ENCODE measurements around the gene PMM2.
"Not testable (repeated sequence)": the region's sequence is repeated elsewhere in the genome, so short reads cannot be mapped to it uniquely, and the experiment has no call there.

Gene PMM2

DNA sequence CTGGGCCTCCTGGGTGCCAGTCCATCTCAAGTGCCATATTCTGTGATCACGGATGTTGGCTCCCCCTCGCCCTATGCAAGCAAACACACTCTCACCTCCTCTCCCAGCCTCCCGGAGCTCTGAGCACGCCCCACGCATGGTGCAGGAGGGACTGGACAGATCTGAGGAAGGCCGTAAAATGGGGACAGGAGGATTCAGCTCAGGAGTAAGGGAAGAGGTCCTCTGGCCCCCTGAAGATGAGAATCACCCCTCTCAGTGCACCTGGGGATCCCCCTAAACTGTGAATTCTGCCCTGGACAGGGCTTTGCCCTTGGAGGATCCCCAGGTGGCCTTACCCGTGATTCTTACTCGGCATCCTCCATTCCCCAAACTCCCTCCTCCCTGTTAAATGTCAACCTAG, 15.8 kb upstream of the PMM2 start:
- DNase-seq (ENCODE audit: extremely low read depth in 1 of 2, low read depth in 1 of 2) = no peak

DNA sequence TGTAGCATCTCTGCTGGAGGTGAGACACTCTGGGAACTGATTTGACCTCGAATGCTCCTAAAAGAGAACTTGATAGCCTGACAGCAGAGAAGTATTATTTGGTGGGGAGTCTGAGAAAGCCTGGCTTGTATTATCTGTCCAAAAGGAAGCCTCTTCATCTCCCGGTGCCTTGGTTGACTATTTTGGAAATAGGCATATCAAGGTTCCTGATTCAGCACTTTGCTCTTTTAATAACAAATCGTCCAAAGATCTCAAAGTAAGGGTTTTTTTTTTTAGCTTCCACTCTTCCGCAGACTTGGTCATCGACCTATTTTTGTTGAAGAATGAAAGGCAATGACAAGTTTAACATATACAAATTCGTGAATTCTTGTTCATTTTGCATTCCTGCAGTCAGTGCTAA, 15.0 kb upstream of the PMM2 start:
- no peak for DNase-seq (ENCODE audit: extremely low read depth in 1 of 2, low read depth in 1 of 2)

DNA sequence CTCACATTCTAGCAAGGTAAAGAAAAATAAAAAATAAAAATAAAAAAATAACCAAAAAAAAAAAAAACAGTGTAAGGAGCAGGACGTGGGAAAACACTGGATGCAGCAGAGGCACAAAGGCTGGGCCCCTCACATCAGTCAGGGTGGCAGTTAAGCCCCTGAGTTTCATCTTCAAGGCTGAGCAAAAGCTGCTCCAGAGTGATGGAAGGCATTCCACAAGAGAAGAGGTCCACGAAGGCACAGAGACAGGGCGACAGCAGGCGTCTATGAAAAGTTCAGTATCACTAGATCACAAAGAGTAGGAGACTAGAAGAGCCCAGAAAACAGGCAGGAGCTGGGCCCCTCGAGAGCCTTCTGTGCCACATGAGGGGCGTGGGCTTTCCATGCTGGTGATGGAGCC, 12.2 kb upstream of the PMM2 start:
- DNase-seq (ENCODE audit: extremely low read depth in 1 of 2, low read depth in 1 of 2) = no peak

DNA sequence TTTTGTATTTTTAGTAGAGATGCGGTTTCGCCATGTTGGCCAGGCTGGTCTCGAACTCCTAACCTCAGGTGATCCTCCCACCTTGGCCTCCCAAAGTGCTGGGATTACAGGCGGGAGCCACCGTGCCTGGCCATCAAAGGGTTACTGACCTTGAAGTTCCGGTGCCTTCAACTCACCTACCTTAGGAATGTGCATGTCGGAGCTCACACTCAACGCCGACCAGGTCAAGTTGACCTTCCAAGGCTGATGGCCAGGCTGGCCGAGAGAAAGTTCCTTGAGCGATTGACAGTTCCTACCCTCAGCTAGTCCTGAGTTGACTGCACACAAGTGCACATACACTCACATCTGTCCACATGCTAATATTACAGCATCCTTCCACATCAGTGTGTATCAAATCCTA, 11.3 kb upstream of the PMM2 start:
- DNase-seq (ENCODE audit: extremely low read depth in 1 of 2, low read depth in 1 of 2) = not testable (repeated sequence)

DNA sequence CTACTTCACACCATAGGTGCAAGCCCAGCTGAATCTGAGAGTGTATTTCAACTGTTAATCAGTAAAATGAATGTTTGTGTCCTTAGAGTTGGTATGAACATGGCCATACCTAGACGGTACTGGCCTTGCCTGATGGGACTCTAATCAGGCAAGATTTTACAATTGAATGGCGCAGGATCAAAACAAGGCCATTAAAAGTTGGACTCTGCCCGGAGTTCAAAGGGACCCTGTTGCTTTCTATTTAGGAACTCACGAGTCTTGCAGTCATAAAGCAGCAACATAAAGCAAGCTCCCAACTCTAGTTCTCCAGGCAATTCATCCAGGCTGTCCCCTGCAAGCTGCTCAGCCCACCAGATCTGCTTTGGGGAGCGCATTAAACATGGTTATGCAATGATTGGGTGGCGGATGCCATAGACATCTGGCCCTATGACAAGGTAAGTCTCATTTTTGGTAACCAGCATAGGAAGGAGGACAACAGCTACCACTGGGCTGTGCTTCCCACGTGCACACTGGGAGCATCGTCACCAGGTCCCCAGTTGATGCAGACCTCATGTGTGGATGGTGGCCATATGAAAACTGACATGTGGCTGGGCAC, 9.0 kb upstream of the PMM2 start:
- DNase-seq (ENCODE audit: extremely low read depth in 1 of 2, low read depth in 1 of 2) = no peak

DNA sequence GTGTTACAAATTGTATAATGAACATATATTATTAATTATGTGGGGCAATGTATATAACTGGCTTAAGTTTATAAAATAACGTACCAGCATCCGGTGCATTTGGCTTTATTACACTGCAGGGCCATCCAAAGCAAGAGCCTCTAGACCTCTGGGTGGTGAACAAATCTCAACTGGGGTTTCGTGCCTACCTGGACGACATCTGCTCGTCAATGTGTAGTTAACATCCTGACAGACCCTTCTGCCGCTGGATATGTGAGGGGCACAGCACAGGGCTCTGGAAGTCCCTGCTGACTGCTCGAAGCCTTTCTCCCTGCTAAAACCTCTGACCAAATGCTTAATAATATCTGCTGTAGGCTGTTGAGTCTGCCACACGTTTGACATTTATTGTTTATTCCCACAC, 2.5 kb upstream of the PMM2 start:
- DNase-seq (ENCODE audit: extremely low read depth in 1 of 2, low read depth in 1 of 2) = no peak

DNA sequence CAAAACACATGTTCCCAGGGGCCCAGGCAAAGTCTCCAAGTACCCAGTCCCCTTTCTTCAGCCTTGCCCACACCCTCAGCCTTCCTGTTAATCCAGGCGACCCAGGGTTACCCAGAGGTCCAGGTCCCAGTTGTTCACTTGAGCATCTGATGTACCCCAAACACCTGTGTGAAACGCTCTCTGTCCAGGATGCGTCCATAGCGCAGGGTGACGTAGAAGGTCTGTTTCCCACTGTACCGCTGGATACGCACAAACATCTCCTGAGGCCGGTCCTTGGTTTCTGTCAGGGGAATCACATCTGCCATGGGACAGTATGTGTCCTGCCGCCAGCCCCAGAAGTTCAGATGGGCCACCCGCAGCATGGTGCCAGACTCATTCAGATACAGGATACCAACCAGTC, 1.8 kb upstream of the PMM2 start:
- no peak for DNase-seq (ENCODE audit: extremely low read depth in 1 of 2, low read depth in 1 of 2)

DNA sequence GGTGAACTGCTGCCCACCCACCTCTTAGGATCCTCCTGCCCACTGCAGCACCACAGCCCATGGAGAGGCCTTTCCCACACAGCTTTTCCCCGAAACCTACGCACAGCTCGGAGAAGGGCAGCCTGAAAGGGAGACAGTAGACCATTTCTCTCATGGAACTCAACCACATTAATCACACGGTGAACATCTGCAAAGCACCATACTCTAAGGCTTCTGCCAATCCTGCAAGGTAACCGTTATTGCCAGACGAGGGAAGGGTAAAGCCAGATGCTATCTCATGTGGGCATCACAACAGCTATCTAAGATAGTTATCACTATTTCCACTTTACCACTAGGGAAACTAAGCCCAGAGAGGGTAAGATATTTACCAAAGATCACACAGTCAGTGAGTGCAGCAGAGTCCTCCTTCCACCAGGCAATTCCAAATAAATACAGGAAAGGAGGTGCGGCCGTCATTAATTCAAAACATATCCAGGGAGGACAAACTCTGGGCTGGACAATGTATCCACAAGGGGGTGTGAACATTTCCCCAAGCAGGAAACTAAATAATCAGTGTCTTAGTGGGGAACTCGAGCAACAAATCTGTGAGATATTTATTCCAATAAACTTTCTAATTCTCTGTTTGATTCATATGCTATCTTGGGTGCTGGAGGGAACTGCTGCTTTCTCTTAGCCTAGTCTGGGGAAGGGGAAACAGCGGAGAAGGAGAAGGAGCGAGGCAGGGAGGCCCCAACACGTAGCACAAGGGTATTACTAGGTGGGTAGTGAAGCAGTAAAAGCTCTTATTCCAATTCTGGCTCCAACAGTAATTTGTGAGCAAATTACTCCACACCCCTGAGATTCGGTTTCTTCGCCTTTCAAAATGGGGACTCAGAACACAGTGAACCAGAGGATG, 923 bp upstream of the PMM2 start:
- DNase-seq (ENCODE audit: extremely low read depth in 1 of 2, low read depth in 1 of 2) = no peak

DNA sequence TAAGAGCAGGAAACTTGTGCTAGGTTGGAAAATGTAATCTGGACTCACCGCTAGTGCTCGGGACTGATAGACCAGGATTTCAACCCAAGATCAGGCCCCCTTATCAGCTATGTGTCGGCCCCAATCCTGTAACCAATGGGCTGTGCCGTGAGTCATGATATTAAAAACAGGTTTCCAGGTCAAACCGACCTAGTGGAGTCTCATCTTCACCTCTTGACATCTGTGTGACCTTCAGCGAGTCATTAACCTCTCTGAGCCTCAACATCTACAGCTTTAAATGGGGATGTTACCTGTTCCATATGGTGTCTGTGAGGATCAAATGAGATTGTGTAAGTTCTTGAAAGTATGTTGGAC, 512 bp downstream of the PMM2 start:
- DNase-seq (ENCODE audit: extremely low read depth in 1 of 2, low read depth in 1 of 2) = no peak

DNA sequence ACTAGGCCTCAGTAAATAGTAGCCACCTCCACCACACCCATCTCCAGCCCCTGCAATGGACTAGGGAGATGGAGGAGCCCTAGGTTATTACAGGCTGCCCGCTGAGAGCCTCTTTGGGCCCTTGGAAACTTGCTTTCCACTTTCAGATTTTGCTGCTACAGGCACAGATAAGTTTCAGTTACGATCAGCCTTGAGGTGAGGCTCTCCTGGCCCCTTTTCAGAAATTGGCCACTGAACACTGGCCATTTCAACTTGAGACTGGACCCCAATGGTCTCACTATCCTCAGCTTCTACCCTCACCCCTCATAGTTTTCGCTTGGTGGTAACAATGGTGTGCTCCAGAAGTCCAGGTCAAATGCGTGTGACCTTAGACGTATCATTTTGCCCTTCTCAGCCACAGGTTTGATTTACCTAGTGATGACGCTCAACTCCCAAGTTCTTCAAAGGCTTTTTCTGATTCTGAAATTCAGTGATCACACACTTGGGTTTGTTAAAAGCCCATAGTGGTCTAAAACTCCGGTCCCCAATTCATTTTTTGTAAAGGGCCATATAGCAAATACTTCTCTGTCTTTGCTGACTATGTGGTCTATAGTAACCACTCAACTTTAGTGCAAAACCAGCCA, 1.0 kb downstream of the PMM2 start:
- no peak for DNase-seq (ENCODE audit: extremely low read depth in 1 of 2, low read depth in 1 of 2)

DNA sequence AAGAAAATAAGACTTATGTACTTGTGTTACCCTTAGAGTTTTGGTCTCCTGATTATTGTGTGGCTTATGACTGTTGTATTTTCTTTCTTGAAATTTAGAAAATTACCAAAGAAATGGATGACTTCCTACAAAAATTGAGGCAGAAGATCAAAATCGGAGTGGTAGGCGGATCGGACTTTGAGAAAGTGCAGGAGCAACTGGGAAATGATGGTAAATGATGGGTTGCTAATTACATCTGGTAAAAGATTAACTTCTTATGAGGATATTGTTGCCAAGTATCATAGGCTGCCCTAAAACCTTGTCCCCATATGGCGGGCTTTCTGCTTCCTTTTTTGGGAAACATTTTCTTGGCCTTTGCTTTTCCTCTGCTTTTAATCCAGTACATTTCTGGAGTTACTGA, 4.1 kb downstream of the PMM2 start:
- no peak for DNase-seq (ENCODE audit: extremely low read depth in 1 of 2, low read depth in 1 of 2)

DNA sequence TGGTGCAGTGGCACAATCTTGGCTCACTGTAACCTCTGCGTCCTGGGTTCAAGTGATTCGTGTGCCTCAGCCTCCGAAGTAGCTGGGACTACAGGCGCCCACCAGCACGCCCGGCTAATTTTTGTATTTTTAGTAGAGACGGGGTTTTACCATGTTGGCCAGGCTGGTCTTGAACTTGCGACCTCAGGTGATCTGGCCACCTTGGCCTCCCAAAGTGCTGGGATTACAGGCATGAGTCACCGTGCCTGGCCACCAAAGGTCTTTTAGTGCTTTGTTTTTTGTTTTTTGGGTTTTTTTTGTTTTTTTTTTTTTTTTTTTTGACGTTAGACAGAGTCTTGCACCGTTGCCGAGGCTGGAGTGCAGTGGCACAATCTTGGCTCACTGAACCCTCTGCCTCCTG, 6.1 kb downstream of the PMM2 start:
- not testable (repeated sequence) for DNase-seq (ENCODE audit: extremely low read depth in 1 of 2, low read depth in 1 of 2)

DNA sequence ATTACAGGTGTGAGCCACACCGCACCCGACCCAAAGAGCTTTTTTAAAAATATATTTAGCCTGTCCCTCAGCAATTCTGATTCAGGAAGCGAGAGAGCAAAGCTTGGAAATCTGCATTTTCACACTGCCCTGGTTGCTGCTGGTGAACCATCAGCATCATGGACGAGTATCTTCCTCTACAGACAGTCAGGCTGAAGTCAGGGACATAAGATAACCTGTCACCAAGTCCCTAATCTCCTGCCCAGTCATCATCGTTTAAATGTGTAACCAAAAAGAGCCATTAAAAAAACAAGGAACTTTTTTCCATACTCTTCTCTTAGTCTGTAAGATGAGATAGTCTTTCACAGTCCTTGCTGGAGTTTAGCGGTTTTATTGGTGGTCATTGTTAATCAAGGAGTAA, 6.7 kb downstream of the PMM2 start:
- no peak for DNase-seq (ENCODE audit: extremely low read depth in 1 of 2, low read depth in 1 of 2)

DNA sequence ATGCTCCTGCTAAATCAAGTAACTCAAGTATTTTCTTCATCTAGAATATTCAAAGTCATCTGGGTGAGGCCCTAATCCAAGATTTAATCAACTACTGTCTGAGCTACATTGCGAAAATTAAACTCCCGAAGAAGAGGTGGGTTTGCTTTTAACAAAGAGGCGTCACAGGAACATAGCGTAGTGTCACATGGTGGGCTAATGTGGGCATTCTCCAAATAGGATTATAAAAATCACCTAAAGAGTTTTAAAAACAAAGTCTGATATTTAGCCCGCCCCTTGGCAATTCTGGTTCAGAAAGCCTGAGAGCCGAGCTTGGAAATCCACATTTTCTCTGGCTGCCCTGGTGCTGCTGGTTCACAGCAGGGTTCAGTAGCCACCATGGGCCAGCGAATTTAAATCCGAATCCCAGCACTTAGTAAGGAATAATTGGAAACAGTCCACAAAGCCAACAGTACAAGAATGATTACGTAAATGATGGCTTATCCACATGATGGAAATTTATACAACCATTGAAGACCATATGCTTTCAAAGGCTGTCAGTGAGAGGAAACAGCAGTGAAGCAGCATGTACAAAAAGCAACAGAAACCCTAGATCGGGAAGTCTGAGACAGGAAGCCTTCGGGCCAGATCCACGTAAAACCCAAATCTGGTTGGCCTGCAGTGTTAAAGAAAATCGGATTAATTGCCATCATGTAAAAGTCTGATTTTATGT, 8.8 kb downstream of the PMM2 start:
- no peak for DNase-seq (ENCODE audit: extremely low read depth in 1 of 2, low read depth in 1 of 2)

DNA sequence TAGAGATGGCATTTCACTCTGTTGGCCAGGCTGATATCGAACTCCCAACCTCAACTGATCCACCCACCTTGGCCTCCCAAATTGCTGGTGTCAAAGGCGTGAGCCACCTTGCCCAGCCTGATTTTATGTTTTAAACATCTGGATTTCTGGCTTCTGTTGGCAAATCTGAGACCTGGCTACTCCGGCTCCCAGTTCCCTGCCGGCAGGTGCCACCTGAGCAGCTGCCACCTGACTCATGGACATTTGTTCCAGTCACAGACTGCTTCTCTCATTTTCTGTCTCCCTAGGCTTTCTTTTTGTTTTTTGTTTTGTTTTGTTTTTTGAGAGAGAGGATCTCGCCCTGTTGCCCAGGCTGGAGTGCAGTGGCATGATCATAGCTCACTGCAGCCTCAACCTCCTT, 9.6 kb downstream of the PMM2 start:
- DNase-seq (ENCODE audit: extremely low read depth in 1 of 2, low read depth in 1 of 2) = no peak

DNA sequence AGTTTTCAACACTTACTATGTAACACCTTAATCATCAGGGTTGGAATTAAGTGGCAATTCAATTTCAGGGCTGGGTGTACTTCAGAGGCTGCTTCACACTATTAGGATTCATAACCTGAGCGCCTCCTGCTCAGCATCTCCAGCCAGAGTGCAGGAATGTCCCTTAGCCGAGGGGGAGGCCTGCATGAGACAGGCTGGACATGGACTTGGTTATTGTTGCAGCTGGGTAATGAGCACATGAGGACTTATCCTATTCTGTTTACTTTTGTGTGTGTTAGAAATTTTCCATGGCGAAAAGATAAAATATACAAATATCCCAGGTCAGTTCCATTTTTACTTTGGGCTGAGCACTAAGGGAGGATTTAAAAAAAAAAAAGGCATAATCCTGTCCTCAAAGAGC, 10.4 kb downstream of the PMM2 start:
- no peak for DNase-seq (ENCODE audit: extremely low read depth in 1 of 2, low read depth in 1 of 2)

DNA sequence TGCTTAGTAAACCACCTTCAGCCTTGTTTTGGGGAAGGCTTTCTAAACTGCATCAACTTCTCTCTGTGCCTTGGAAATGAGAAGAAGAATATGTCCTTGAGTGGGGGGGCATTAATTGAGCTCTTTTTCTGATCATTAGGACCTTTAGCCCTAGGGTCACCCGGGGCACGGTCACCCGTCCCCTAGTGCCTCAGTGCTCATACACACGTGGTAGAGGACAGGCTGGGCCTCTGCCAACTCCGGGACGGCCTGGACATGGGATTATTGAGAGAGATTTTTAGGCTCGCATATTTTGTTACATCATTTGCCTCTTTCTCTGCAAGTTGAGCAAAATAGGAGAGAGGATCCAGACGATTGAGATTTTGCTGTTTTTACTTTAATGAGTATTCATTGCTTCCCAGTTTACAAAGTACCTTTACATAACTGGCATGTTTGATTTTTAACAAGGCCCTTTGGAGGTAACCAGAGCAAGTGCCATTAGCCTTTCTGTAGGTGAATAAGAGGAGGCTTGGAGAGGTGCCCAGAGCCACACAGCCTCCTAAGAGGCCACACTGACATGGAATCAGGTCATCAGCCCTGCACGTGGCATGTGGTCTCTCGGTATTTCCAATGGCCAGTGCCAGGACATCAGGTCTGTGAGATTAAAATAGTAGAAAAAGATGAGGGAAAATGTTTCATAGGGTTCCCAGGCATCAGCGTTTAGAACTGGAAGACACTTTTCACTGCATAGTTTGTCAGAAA, 11.1 kb downstream of the PMM2 start:
- DNase-seq (ENCODE audit: extremely low read depth in 1 of 2, low read depth in 1 of 2) = no peak

DNA sequence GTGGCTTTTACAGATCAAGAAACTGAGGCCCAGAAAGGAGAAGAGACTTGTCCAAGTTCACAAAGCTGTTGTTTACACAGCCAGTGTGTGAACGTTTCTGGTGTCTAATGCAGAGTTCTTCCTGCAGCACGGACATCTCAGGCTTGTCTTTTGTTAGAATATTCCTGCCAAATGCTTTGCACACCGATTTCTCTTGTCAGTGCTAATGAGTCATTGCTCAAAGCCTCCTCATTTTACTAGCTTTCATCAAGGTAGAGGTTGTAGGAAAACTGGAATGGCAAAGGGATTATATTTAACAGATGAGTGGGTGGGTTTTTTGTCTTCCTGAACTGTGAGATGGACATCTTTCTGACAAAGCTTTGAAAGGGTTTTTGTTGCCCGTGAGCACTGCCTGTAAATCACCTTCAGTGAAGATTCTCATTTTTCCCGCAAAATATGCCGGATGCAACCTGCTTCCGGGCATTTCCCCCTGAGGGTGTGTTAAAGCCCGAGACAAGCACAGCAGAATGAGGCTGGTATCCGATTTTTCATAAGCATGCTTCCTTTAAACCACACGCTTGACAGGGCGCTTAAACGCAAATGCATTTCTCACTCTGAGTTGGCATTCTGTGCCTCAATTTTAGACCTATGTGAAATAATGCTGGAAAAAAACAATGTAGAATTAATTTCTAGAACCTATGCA, 14.7 kb downstream of the PMM2 start:
- DNase-seq (ENCODE audit: extremely low read depth in 1 of 2, low read depth in 1 of 2) = no peak

DNA sequence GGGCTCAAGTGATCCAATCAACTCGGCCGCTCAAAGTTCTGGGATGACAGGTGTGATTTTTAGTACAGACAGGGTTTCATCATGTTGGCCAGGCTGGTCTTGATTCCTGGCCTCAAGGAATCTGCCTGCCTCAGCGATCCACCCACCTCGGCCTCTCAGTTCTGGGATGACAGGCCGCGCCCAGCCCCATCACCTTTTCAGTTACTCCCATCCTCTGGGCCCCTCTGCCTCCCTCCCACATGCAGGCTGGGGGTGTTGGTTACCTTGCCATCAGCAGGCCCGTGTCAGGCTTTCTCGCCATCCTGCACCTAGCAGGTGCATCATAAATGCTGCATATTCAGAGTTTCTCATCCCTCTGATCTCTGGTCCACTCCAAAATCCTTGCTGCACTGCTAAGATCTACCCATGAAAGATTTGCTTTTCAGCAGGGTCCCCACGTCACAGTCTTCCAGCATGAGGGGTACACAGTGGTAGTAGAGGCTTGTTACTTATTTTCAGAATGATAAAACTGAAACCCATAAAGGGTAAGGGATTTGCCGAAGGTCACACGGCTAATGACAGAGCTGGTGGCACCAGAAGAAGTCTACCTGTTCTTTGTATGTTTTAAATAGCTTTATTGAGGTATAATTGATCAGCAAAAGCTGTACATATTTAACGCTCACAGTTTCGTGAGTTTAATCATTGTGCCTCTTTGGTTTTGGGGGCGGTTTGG, 16.6 kb downstream of the PMM2 start:
- DNase-seq (ENCODE audit: extremely low read depth in 1 of 2, low read depth in 1 of 2) = no peak

Measured in activated CD8-positive, alpha-beta memory T cell treated with anti-CD3 and anti-CD28 coated beads for 1 hour (primary cell).